Measurements from ENCODE around the gene DDX17.

DNA sequence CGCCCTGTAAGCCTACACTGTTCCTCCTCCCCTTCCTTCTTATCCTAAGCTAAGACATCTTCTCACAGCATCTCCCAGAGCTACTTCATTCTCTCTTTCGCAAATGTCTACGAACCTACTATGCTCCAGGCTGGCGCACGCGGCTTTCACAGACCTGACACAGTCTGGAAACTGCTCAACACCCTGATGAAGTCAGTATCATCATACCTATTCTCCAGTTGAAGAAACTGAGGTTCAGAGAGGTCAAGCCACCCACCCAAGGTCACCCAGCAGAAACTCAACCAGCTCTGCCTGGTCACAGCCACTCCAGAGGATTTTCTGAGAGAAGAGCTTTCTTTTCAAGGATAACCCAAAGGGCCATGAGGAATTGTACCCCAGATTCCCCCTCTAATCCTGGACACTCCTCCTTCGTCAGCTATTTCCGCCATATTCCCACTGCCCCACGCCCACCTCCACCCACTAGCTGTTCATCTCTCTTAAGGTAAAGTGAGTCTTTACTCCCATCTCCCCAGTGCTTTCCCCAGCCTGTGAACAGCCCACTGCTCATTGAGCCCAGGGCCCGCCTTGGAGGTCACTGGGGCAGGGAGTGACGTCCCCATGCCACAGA is 52.9 kb downstream of the DDX17 start:
- TF ChIP-seq CTCF (IDR thresholded peaks at IDR 0.05) (no peak), ZNF317 (CRISPR knock-in tag; IDR thresholded peaks at IDR 0.05; ENCODE audit: borderline replicate concordance, low read depth) (no peak), HMGXB4 (CRISPR knock-in tag; IDR thresholded peaks at IDR 0.05) (no peak), CREB1 (CRISPR knock-in tag; IDR thresholded peaks at IDR 0.05) (no peak), CBFB (CRISPR knock-in tag; IDR thresholded peaks at IDR 0.05; ENCODE audit: low read depth) (no peak), NR2C2 (CRISPR knock-in tag; IDR thresholded peaks at IDR 0.05) (no peak)
- TF ChIP-seq, protein P1, sequence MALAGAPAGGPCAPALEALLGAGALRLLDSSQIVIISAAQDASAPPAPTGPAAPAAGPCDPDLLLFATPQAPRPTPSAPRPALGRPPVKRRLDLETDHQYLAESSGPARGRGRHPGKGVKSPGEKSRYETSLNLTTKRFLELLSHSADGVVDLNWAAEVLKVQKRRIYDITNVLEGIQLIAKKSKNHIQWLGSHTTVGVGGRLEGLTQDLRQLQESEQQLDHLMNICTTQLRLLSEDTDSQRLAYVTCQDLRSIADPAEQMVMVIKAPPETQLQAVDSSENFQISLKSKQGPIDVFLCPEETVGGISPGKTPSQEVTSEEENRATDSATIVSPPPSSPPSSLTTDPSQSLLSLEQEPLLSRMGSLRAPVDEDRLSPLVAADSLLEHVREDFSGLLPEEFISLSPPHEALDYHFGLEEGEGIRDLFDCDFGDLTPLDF (CRISPR knock-in tag; IDR thresholded peaks at IDR 0.05), result no peak
- TF ChIP-seq, protein P2, sequence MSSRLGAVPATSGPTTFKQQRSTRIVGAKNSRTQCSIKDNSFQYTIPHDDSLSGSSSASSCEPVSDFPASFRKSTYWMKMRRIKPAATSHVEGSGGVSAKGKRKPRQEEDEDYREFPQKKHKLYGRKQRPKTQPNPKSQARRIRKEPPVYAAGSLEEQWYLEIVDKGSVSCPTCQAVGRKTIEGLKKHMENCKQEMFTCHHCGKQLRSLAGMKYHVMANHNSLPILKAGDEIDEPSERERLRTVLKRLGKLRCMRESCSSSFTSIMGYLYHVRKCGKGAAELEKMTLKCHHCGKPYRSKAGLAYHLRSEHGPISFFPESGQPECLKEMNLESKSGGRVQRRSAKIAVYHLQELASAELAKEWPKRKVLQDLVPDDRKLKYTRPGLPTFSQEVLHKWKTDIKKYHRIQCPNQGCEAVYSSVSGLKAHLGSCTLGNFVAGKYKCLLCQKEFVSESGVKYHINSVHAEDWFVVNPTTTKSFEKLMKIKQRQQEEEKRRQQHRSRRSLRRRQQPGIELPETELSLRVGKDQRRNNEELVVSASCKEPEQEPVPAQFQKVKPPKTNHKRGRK (CRISPR knock-in tag; IDR thresholded peaks at IDR 0.05; ENCODE audit: borderline replicate concordance), result no peak
- TF ChIP-seq, protein P3, sequence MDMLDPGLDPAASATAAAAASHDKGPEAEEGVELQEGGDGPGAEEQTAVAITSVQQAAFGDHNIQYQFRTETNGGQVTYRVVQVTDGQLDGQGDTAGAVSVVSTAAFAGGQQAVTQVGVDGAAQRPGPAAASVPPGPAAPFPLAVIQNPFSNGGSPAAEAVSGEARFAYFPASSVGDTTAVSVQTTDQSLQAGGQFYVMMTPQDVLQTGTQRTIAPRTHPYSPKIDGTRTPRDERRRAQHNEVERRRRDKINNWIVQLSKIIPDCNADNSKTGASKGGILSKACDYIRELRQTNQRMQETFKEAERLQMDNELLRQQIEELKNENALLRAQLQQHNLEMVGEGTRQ (CRISPR knock-in tag; IDR thresholded peaks at IDR 0.05), result no peak

Measured in WTC11 (cell line).